ENCODE results near the gene REG1A.

DNA sequence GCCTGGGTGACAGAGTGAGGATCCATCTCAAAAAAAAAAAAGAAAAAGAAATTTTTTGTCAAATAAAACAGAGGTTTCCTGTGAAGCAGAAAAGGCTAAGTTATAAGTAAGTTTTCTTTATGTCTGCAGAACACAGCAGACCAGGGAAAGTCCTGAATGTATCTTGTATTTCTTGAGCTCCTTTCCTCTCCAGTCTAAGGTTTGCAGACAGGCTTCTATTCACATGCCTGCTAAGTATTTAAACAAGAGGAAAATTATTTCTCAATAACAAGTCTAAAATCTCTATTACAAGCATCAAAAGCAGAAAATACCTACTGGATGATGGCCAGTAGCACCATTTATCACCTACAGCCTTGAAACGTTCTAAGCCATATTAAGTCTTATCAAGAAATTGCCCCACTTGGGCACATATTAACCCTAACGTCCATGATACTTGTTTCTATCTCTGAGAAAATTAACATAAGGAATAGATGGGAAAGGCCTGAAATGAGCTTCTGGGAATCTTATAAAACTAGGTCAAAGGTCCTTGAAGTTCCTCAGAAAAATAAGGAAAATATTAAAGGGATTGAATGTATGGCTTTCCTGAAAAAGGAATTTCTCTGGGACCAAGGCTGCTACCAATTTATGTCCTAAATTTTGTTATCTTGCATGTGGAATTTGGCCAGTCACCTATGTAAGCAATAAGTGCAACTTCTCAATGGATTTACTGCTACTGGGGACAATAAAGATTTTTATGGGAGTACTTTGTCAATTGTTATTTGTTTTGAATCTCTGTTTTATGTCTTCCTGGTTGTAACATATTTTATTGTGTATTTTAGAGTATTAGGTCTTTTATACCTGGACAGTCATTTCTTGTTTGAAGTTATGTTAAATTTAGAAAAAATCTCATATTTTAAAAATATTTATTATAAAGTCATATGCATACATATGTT is 3.0 kb upstream of the REG1A start:
- TF ChIP-seq, protein P1, sequence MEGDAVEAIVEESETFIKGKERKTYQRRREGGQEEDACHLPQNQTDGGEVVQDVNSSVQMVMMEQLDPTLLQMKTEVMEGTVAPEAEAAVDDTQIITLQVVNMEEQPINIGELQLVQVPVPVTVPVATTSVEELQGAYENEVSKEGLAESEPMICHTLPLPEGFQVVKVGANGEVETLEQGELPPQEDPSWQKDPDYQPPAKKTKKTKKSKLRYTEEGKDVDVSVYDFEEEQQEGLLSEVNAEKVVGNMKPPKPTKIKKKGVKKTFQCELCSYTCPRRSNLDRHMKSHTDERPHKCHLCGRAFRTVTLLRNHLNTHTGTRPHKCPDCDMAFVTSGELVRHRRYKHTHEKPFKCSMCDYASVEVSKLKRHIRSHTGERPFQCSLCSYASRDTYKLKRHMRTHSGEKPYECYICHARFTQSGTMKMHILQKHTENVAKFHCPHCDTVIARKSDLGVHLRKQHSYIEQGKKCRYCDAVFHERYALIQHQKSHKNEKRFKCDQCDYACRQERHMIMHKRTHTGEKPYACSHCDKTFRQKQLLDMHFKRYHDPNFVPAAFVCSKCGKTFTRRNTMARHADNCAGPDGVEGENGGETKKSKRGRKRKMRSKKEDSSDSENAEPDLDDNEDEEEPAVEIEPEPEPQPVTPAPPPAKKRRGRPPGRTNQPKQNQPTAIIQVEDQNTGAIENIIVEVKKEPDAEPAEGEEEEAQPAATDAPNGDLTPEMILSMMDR (optimal IDR thresholded peaks at IDR 0.05 in 1 of 3, IDR thresholded peaks at IDR 0.05 in 1 of 3, conservative IDR thresholded peaks at IDR 0.05 in 1 of 3; ENCODE audit: extremely low read depth in 1 of 3, insufficient read depth in 2 of 3, low read length in 3 of 3) = no peak
- TF ChIP-seq EZH2 (IDR thresholded peaks at IDR 0.05; ENCODE audit: low read length) = no peak
